Activated T-helper 17 cell treated with anti-CD3 and anti-CD28 coated beads, Interleukin-2, amount 50 U/mL, for 72 hours (primary cell): ENCODE results near the gene PACS2. TPM values are rescaled to one million over a fixed set of nuclear protein-coding genes. Genes with fewer than 3 reads are reported as not detected.
A peak's percentile ranks its signal among the peaks of the same experiment; 100 is the strongest.

ENCODE experiments used
- ATAC-seq: fragments of 150-1000 bp; cut with Tn5 transposase; replicated peaks from 2 replicates; pipeline ENCODE4 v1.10.0; 2021; ENCODE audit warnings: mild to moderate bottlenecking, moderate library complexity
- H3K27ac Mint-ChIP-seq: one replicate; pipeline ENCODE4 v1.8.0; 2022; ENCODE audit warnings: mixed read lengths
- H3K27me3 Mint-ChIP-seq: one replicate; pipeline ENCODE4 v1.8.0; 2022; ENCODE audit warnings: mixed read lengths
- H3K36me3 Mint-ChIP-seq: one replicate; pipeline ENCODE4 v1.8.0; 2022; ENCODE audit warnings: low read depth, mild to moderate bottlenecking, mixed read lengths
- H3K4me1 Mint-ChIP-seq: one replicate; pipeline ENCODE4 v1.8.0; 2022; ENCODE audit warnings: mixed read lengths
- H3K4me3 Mint-ChIP-seq: one replicate; pipeline ENCODE4 v1.8.0; 2022; ENCODE audit warnings: mild to moderate bottlenecking, mixed read lengths
- H3K9me3 Mint-ChIP-seq: one replicate; pipeline ENCODE4 v1.8.0; 2022; ENCODE audit warnings: mixed read lengths
- total RNA-seq, 2 donors: library from RNA; stranded (reverse); gene quantifications; one replicate each; pipeline ENCODE4 v1.2.3, GENCODE V29; 2022

The PACS2 gene
- total RNA-seq, 2 donors from 2014 or later, result 26.4 to 30.0 TPM

GRCh38 chr14:105340821-105341733 is 26.5 kb downstream of the PACS2 start:
- Mint-ChIP-seq H3K27ac (no peak overlapping the region), H3K27me3 (no peaks in the 10 kb centered on the region), H3K36me3 (no peaks in the 10 kb centered on the region), H3K4me1 (no peaks in the 10 kb centered on the region), H3K9me3 (no peaks in the 10 kb centered on the region), H3K4me3 (no peak overlapping the region)
- no peak for ATAC-seq

DNA sequence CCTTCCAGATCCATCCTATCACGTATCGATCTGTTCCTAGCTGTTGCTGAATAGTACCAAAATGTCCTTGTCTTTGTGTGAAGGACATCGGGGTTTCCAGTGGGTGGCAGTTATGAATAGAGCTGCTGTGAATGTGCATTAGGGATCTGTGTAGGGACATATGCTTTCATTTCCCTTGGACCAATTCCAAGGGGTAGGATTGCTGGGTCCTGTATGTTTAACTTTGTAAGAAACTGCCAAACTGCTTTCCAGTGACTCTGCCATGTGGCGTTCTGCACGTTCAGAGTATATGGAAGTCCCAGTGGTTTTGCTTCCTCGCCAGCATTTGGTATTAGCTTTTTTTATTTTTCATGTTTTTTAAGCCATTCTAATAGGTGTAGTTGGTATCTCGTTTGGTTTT is 28.6 kb downstream of the PACS2 start:
- no peak overlapping the region for H3K27ac Mint-ChIP-seq
- no peaks in the 10 kb centered on the region for H3K36me3 Mint-ChIP-seq
- no peak overlapping the region for H3K4me3 Mint-ChIP-seq
- H3K4me1 Mint-ChIP-seq, result no peaks in the 10 kb centered on the region
- H3K9me3 Mint-ChIP-seq, result no peaks in the 10 kb centered on the region
- no peaks in the 10 kb centered on the region for H3K27me3 Mint-ChIP-seq
- no peak for ATAC-seq

DNA sequence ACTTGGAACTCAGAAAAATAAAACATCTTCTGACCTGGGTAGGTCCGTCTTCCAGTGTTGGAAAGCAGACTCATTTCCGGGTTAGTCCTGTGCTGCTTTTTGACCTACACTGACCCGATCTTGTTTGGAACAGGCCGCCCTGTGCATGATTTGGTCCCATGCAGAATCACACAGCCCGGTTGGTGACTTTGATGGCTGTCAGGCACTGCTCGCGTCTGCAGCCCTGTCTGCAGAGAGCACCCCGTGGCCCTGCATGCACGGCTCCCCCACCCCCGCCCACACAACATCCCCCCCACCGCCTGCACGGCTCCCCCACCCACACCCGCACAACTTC is 31.6 kb downstream of the PACS2 start:
- H3K27ac Mint-ChIP-seq, result no peak overlapping the region
- no peak overlapping the region for H3K4me3 Mint-ChIP-seq
- H3K9me3 Mint-ChIP-seq, result no peaks in the 10 kb centered on the region
- no peaks in the 10 kb centered on the region for H3K4me1 Mint-ChIP-seq
- no peaks in the 10 kb centered on the region for H3K27me3 Mint-ChIP-seq
- H3K36me3 Mint-ChIP-seq, result no peaks in the 10 kb centered on the region
- no peak for ATAC-seq

- Mint-ChIP-seq H3K27ac (no peak overlapping the region), H3K36me3 (no peaks in the 10 kb centered on the region), H3K27me3 (no peaks in the 10 kb centered on the region), H3K9me3 (no peaks in the 10 kb centered on the region), H3K4me1 (no peaks in the 10 kb centered on the region), H3K4me3 (no peak overlapping the region)
- ATAC-seq, result no peak
These were observed 32.5 kb downstream of the PACS2 start for GRCh38 chr14:105346876-105347586.

- H3K27ac Mint-ChIP-seq, result no peak overlapping the region
- no peak for ATAC-seq
- H3K9me3 Mint-ChIP-seq, result no peaks in the 10 kb centered on the region
- no peaks in the 10 kb centered on the region for H3K36me3 Mint-ChIP-seq
- no peaks in the 10 kb centered on the region for H3K27me3 Mint-ChIP-seq
- no peaks in the 10 kb centered on the region for H3K4me1 Mint-ChIP-seq
- no peak overlapping the region for H3K4me3 Mint-ChIP-seq
These were observed 33.0 kb downstream of the PACS2 start for GRCh38 chr14:105347587-105347968.

- H3K4me1 Mint-ChIP-seq, result no peaks in the 10 kb centered on the region
These were observed 33.8 kb downstream of the PACS2 start for GRCh38 chr14:105348169-105348944.

GRCh38 chr14:105348945-105349699 is 34.6 kb downstream of the PACS2 start:
- no peak for ATAC-seq
- no peak overlapping the region for H3K27ac Mint-ChIP-seq
- H3K4me1 Mint-ChIP-seq, result no peaks in the 10 kb centered on the region
- H3K27me3 Mint-ChIP-seq, result no peaks in the 10 kb centered on the region
- no peak overlapping the region for H3K4me3 Mint-ChIP-seq
- no peaks in the 10 kb centered on the region for H3K36me3 Mint-ChIP-seq
- H3K9me3 Mint-ChIP-seq, result no peaks in the 10 kb centered on the region

More at GRCh38 chr14:105348169-105348944, 33.8 kb downstream of the PACS2 start:
- no peaks in the 10 kb centered on the region for H3K36me3 Mint-ChIP-seq
- no peak overlapping the region for H3K27ac Mint-ChIP-seq
- no peaks in the 10 kb centered on the region for H3K9me3 Mint-ChIP-seq
- no peak for ATAC-seq
- no peak overlapping the region for H3K4me3 Mint-ChIP-seq
- no peaks in the 10 kb centered on the region for H3K27me3 Mint-ChIP-seq

GRCh38 chr14:105349992-105350391 is 35.4 kb downstream of the PACS2 start:
- Mint-ChIP-seq H3K36me3 (no peaks in the 10 kb centered on the region), H3K27ac (no peak overlapping the region), H3K4me3 (no peak overlapping the region), H3K27me3 (no peaks in the 10 kb centered on the region), H3K9me3 (no peaks in the 10 kb centered on the region), H3K4me1 (no peaks in the 10 kb centered on the region)
- no peak for ATAC-seq

DNA sequence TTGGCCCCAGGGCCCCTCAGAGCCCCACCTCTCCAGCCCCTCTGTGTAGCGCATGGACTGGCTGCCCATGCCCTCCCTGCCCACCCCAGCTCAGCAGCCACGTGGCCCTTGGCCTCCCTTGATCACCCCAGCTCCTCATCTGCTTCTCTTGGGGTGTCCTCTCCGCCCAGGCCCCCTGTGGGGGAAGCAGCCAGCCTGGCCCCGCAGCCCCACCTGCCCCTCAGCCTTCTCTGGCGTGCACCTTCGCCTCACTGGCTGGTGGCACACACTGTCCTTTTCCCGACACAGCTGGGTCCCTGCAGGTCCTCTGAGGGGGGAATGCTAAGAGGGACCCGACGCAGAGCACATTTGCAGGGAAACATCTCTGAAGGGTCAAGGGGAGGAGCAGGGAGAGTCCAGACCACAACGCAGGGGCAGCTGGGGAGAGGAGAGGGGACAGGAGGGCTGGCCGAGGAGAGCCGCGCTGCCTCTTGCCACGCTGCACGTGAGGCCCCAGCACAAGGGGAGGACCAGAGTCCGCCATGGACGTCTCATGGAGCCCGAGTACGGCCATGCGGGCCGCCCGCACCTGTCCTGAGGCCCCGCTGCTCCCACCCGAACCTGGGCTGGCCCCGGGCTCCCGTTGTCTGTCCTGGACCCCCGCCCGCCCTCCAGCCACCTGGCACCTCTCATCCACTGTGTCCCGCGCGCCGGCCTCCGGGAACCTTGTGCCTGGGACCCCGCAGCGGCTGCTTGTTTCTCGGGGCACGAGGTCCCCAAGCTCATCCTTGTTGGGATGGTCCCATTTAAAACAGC is 36.1 kb downstream of the PACS2 start:
- H3K9me3 Mint-ChIP-seq, result no peaks in the 10 kb centered on the region
- H3K27ac Mint-ChIP-seq, result no peak overlapping the region
- ATAC-seq, result no peak
- no peaks in the 10 kb centered on the region for H3K4me1 Mint-ChIP-seq
- no peak overlapping the region for H3K4me3 Mint-ChIP-seq
- no peaks in the 10 kb centered on the region for H3K36me3 Mint-ChIP-seq
- no peaks in the 10 kb centered on the region for H3K27me3 Mint-ChIP-seq

GRCh38 chr14:105351410-105351809 is 36.9 kb downstream of the PACS2 start:
- Mint-ChIP-seq H3K36me3 (no peaks in the 10 kb centered on the region), H3K4me1 (no peaks in the 10 kb centered on the region), H3K27ac (no peak overlapping the region)

DNA sequence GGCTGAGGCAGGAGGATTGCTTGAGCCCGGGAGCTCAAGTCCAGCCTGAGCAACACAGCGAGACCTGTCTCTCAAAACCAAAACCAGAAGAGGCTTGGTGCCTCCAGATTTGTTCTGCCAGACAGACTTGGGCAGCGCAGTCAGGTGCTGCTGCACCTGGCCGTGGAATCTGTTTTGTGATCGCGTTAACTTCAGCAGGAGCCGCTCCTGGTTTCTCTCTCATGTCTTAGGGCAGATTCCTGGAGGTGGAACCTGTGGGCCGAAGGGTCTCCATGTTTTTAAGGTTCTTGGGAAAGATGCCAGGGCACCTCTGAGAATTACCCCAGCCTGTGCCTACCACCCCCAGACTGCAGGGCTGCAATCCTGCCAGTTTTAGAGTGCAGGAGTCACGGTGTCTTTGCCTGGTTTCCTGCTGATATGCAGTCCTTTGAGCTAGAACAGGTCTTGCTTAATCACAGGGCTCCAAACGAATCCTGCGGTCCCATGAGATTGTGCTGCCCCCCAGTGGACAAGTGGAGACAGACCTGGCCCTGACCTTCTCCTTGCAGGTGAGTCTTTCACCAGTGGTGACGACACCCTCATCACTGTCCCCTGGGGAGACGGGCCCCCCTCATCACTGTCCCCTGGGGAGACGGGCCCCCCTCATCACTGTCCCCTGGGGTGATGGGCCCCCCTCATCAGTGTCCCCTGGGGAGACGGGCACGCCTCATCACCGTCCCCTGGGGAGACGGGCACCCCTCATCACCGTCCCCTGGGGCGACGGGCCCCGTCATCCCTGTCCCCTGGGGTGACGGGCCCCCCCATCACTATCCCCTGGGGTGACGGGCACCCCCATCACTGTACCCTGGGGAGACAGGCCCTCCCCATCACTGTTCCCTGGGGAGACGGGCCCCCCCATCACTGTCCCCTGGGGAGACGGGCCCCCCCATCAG is 37.6 kb downstream of the PACS2 start:
- Mint-ChIP-seq H3K36me3 (no peaks in the 10 kb centered on the region), H3K4me1 (no peaks in the 10 kb centered on the region), H3K27ac (no peak overlapping the region), H3K9me3 (no peaks in the 10 kb centered on the region), H3K27me3 (no peaks in the 10 kb centered on the region), H3K4me3 (no peak overlapping the region)
- ATAC-seq, result peak; percentile 98

More at GRCh38 chr14:105351410-105351809, 36.9 kb downstream of the PACS2 start:
- H3K4me3 Mint-ChIP-seq, result no peak overlapping the region
- ATAC-seq, result no peak
- H3K27me3 Mint-ChIP-seq, result no peaks in the 10 kb centered on the region
- no peaks in the 10 kb centered on the region for H3K9me3 Mint-ChIP-seq

DNA sequence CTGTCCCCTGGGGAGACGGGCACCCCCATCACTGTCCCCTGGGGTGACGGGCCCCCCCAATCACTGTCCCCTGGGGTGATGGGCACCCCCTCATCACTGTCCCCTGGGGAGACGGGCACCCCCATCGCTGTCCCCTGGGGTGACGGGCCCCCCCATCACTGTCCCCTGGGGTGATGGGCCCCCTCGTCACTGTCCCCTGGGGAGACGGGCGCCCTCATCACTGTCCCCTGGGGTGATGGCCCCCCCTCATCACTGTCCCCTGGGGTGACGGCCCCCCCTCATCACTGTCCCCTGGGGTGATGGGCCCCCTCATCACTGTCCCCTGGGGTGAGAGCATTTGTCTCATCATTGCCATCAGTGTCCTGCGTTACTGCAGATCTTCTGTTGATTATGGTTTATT is 38.6 kb downstream of the PACS2 start:
- Mint-ChIP-seq H3K9me3 (no peaks in the 10 kb centered on the region), H3K4me1 (no peaks in the 10 kb centered on the region), H3K27me3 (no peaks in the 10 kb centered on the region), H3K4me3 (no peak overlapping the region), H3K36me3 (no peaks in the 10 kb centered on the region), H3K27ac (no peak overlapping the region)
- no peak for ATAC-seq

GRCh38 chr14:105354541-105354940 is 40.0 kb downstream of the PACS2 start:
- no peaks in the 10 kb centered on the region for H3K27me3 Mint-ChIP-seq
- H3K4me1 Mint-ChIP-seq, result no peaks in the 10 kb centered on the region
- H3K27ac Mint-ChIP-seq, result no peak overlapping the region
- ATAC-seq, result no peak
- no peaks in the 10 kb centered on the region for H3K36me3 Mint-ChIP-seq
- H3K9me3 Mint-ChIP-seq, result no peaks in the 10 kb centered on the region
- no peak overlapping the region for H3K4me3 Mint-ChIP-seq
